Measurements from ENCODE around the gene PIF1. TPM values are rescaled to one million over a fixed set of nuclear protein-coding genes. Genes with fewer than 3 reads are reported as not detected.

PIF1 gene
- total RNA-seq, 2 experiments from 2014 or later: 0.22 to 0.27 TPM

DNA sequence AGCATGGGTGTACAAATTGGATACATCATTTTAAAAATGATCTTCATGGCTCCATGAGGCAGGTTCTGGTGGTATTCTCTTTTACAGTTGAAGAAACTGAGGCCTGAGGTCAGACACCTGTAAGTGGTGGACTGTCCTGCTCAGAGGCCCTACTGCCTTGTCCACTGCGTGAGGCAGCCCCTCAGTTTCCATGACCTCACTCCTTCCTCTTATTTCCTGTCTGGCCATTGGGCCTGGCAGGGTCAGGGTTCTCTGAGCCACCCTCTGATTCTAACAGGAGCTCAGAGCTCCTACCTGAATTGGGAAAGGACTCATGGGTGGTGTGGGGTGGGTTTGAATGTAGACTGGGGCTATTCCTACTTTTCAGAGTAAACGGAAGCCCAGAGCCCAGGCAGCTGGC lies 33.8 kb upstream of the PIF1 start:
- Histone ChIP-seq H3K27ac (ENCODE audit: low read depth in 1 of 2, low read length in 2 of 2) (no peak overlapping the region), H3K36me3 (ENCODE audit: insufficient read depth, low read length) (peaks cover 94% of the 10 kb centered on the region), H3K4me1 (ENCODE audit: insufficient read depth, low read length) (peaks cover 48% of the 10 kb centered on the region), H3K9me3 (ENCODE audit: control insufficient read depth in 1 of 2, insufficient read depth in 1 of 2, low read length in 2 of 2) (no peaks in the 10 kb centered on the region), H3K4me3 (ENCODE audit: low read length) (no peak overlapping the region), H3K27me3 (ENCODE audit: control insufficient read depth in 1 of 2, insufficient read depth in 2 of 2, low read length in 2 of 2) (no peaks in the 10 kb centered on the region)
- intact Hi-C loops (cut with DNase I, micrococcal nuclease): loop anchor here in 1 of 2 experiments (5.0 kb wide), 1 partner anchor 48 kb away; no protein-coding TSS in a partner anchor
- ATAC-seq (ENCODE audit: poor library complexity) (no peak), DNase-seq (no peak)
- TF ChIP-seq, protein P1, sequence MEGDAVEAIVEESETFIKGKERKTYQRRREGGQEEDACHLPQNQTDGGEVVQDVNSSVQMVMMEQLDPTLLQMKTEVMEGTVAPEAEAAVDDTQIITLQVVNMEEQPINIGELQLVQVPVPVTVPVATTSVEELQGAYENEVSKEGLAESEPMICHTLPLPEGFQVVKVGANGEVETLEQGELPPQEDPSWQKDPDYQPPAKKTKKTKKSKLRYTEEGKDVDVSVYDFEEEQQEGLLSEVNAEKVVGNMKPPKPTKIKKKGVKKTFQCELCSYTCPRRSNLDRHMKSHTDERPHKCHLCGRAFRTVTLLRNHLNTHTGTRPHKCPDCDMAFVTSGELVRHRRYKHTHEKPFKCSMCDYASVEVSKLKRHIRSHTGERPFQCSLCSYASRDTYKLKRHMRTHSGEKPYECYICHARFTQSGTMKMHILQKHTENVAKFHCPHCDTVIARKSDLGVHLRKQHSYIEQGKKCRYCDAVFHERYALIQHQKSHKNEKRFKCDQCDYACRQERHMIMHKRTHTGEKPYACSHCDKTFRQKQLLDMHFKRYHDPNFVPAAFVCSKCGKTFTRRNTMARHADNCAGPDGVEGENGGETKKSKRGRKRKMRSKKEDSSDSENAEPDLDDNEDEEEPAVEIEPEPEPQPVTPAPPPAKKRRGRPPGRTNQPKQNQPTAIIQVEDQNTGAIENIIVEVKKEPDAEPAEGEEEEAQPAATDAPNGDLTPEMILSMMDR (IDR thresholded peaks at IDR 0.05): no peak
- Mint-ChIP-seq H3K9me3 (no peaks in the 10 kb centered on the region), H3K4me1 (ENCODE audit: low read depth) (peaks cover 43% of the 10 kb centered on the region), H3K27ac (no peak overlapping the region), H3K27me3 (no peaks in the 10 kb centered on the region), H3K4me3 (no peak overlapping the region), H3K36me3 (ENCODE audit: low read depth) (peaks cover 86% of the 10 kb centered on the region)
- CTCF ChIA-PET: no interaction called here
- POLR2A ChIA-PET: interaction anchor here (0.6 to 1.1 kb wide), 3 partner anchors 18 to 35 kb away, joined by 3 to 4 read pairs (median 3); no protein-coding TSS in a partner anchor

DNA sequence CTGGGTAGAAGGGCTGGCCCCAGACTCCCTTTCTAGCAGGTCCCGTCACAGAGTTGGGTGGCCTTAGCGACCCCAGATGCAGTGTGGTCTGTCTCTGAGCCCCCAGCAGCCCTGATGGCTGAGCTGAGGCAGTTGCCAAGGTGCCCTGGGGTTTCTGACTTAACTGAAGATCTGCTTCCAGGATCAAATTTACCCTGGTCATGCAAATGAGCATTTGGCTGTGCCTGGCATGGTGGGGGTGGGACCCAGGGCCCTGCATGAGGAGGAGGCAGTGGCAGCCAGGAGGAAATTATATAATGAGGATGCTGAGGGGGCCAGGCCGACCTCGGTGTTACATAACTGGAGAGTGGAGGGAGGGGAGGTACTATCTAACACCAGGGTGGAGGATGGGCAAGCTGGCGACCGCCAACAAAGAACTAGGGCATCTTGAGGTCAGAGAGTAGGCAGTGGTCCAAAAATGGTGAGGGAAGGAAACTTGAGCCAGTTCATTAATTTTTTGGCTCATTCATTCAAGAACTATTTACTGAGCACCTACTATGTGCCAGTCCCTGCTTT lies 32.7 kb upstream of the PIF1 start:
- H3K4me3 Mint-ChIP-seq: no peak overlapping the region
- Histone ChIP-seq H3K27me3 (ENCODE audit: control insufficient read depth in 1 of 2, insufficient read depth in 2 of 2, low read length in 2 of 2) (no peaks in the 10 kb centered on the region), H3K9me3 (ENCODE audit: control insufficient read depth in 1 of 2, insufficient read depth in 1 of 2, low read length in 2 of 2) (no peaks in the 10 kb centered on the region), H3K27ac (ENCODE audit: low read depth in 1 of 2, low read length in 2 of 2) (peak overlapping the region in 1 of 2 donors; percentile 18), H3K4me3 (ENCODE audit: low read length) (no peak overlapping the region), H3K36me3 (ENCODE audit: insufficient read depth, low read length) (peaks cover 94% of the 10 kb centered on the region), H3K4me1 (ENCODE audit: insufficient read depth, low read length) (peaks cover 58% of the 10 kb centered on the region)
- peaks cover 88% of the 10 kb centered on the region for H3K36me3 Mint-ChIP-seq (ENCODE audit: low read depth)
- POLR2A ChIA-PET: interaction anchor here (1.1 to 1.3 kb wide), 2 partner anchors 14 to 35 kb away, joined by 3 to 4 read pairs; no protein-coding TSS in a partner anchor
- H3K9me3 Mint-ChIP-seq: no peaks in the 10 kb centered on the region
- CTCF ChIA-PET: no interaction called here
- intact Hi-C loops (cut with DNase I, micrococcal nuclease): loop anchor here in 1 of 2 experiments (5.0 kb wide), 1 partner anchor 49 kb away; no protein-coding TSS in a partner anchor
- H3K4me1 Mint-ChIP-seq (ENCODE audit: low read depth): peaks cover 44% of the 10 kb centered on the region
- TF ChIP-seq, protein P1 (IDR thresholded peaks at IDR 0.05): no peak
- peak in 2 of 14 experiments; percentile 38 to 41 for DNase-seq
- H3K27ac Mint-ChIP-seq: peak overlapping the region; percentile 46
- ATAC-seq (ENCODE audit: poor library complexity): no peak
- H3K27me3 Mint-ChIP-seq: no peaks in the 10 kb centered on the region

DNA sequence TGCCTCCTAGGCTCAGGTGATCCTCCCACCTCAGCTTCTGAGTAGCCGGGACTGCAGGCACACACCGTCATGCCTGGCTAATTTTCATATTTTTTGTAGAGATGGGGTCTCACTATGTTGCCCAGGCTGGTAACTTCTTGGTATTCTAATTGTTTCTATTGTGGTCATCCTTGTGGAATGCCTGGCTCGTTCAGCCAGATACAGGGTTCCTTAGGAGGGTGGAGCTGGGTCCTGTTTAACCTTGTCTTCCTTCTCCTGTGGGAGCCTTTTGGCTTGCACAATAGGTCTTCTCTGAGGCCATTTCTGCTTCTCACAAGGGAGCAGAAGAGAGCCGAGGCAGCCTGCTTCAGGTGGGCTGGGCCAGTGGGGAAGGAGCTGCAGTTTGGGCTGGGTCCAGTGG lies 32.0 kb upstream of the PIF1 start:
- peaks cover 90% of the 10 kb centered on the region for H3K36me3 ChIP-seq (ENCODE audit: insufficient read depth, low read length)
- no peaks in the 10 kb centered on the region for H3K27me3 ChIP-seq (ENCODE audit: control insufficient read depth in 1 of 2, insufficient read depth in 2 of 2, low read length in 2 of 2)
- ChIA-PET CTCF (interaction anchor here (1.0 kb wide), 1 partner anchor 48 kb away, joined by 5 read pairs; no protein-coding TSS in a partner anchor), POLR2A (interaction anchor here (1.0 to 1.3 kb wide), 3 partner anchors 13 to 36 kb away, joined by 3 to 4 read pairs (median 4); partner anchors contain the start of gene PIF1)
- H3K4me1 Mint-ChIP-seq (ENCODE audit: low read depth): peaks cover 44% of the 10 kb centered on the region
- no peak overlapping the region for H3K4me3 ChIP-seq (ENCODE audit: low read length)
- no peaks in the 10 kb centered on the region for H3K9me3 ChIP-seq (ENCODE audit: control insufficient read depth in 1 of 2, insufficient read depth in 1 of 2, low read length in 2 of 2)
- TF ChIP-seq, protein P1 (IDR thresholded peaks at IDR 0.05): no peak
- ATAC-seq (ENCODE audit: poor library complexity) (no peak), DNase-seq (no peak)
- H3K4me3 Mint-ChIP-seq: no peak overlapping the region
- intact Hi-C loops (cut with DNase I, micrococcal nuclease): loop anchor here in 1 of 2 experiments (5.0 kb wide), 1 partner anchor 50 kb away; no protein-coding TSS in a partner anchor
- H3K27ac Mint-ChIP-seq: peak overlapping the region; percentile 68
- no peaks in the 10 kb centered on the region for H3K27me3 Mint-ChIP-seq
- no peaks in the 10 kb centered on the region for H3K9me3 Mint-ChIP-seq
- peak overlapping the region in 1 of 2 donors; percentile 13 for H3K27ac ChIP-seq (ENCODE audit: low read depth in 1 of 2, low read length in 2 of 2)
- H3K36me3 Mint-ChIP-seq (ENCODE audit: low read depth): peaks cover 85% of the 10 kb centered on the region
- H3K4me1 ChIP-seq (ENCODE audit: insufficient read depth, low read length): peaks cover 58% of the 10 kb centered on the region
